ENCODE data around the gene JAG2. TPM values are rescaled to one million over a fixed set of nuclear protein-coding genes. Genes with fewer than 3 reads are reported as not detected.
A peak's percentile ranks its signal among the peaks of the same experiment; 100 is the strongest.

The JAG2 gene
- total RNA-seq (2016; rRNA removed; fragmentation: Illumina TruSeq; extraction: Trizol) (0.04 TPM in 1 of 2 replicates, not detected in the other), polyA plus RNA-seq (2011; rRNA removed) (0.16 and 0.22 TPM in 2 replicates), polyA minus RNA-seq (2011; rRNA and poly(A)+ RNA removed; ENCODE audit: low replicate concordance) (0.36 and 6.6 TPM in 2 replicates), Bru-seq, nascent RNA (percentile 5 among the genes with signal in this experiment), BruChase-seq, experiment 1, labeled RNA remaining after a 6-hour chase (percentile 11 among the genes with signal in this experiment), BruChase-seq, experiment 2, labeled RNA remaining after a 2-hour chase (not detected)
- not detected in 2 replicates for total RNA-seq (2016; cell fraction: cytosol; rRNA removed; fragmentation: Illumina TruSeq; extraction: Trizol; ENCODE audit: low read depth)
- not detected in 2 replicates for total RNA-seq (2016; cell fraction: insoluble cytoplasmic fraction; rRNA removed; fragmentation: Illumina TruSeq; extraction: Trizol)
- total RNA-seq (2016; cell fraction: membrane; rRNA removed; fragmentation: Illumina TruSeq; extraction: Trizol), result not detected in 2 replicates
- not detected in 2 replicates for total RNA-seq (2016; cell fraction: nucleus; rRNA removed; fragmentation: Illumina TruSeq; extraction: Trizol)
- polyA plus RNA-seq (2011; cell fraction: cytosol; rRNA removed), result 0.04 and 0.10 TPM in 2 replicates
- polyA plus RNA-seq (2011; cell fraction: nucleus; rRNA removed), result 1.3 and 3.3 TPM in 2 replicates
- polyA plus RNA-seq (2012), result 0.16 TPM in 1 of 2 replicates, not detected in the other
- not detected in 2 replicates for polyA plus RNA-seq (2016; cell fraction: cytosol; fragmentation: Illumina TruSeq; extraction: Trizol; ENCODE audit: low read depth)
- polyA plus RNA-seq (2016; cell fraction: insoluble cytoplasmic fraction; fragmentation: Illumina TruSeq; extraction: Trizol; ENCODE audit: low read depth), result not detected in 2 replicates
- polyA plus RNA-seq (2016; cell fraction: membrane; fragmentation: Illumina TruSeq; extraction: Trizol; ENCODE audit: low read depth), result not detected in 2 replicates
- polyA plus RNA-seq (2016; cell fraction: nucleus; fragmentation: Illumina TruSeq; extraction: Trizol; ENCODE audit: insufficient read depth, low read depth), result not detected in 2 replicates
- polyA minus RNA-seq (2011; cell fraction: cytosol; rRNA and poly(A)+ RNA removed), result 0.44 TPM in 1 of 2 replicates, not detected in the other
- 0.13 TPM in 1 of 2 replicates, not detected in the other for polyA minus RNA-seq (2011; cell fraction: nucleus; rRNA and poly(A)+ RNA removed)
- long read RNA-seq, experiment 1, result 0 reads
- long read RNA-seq, experiment 2, result 0 reads

- Histone ChIP-seq H3K36me3 (replicated peaks in 1 of 2; ENCODE audit: control insufficient read depth in 1 of 2, insufficient read depth in 2 of 2, low read length in 2 of 2) (no peaks in the 10 kb centered on the region), H3K27ac (ENCODE audit: extremely low read length, insufficient read depth, low read length) (no peak within 1 kb of the TSS), H3K9me3 (ENCODE audit: low read length) (no peaks in the 10 kb centered on the region), H3K27me3 (ENCODE audit: control insufficient read depth in 1 of 2, insufficient read depth in 2 of 2, low read length in 2 of 2) (peaks cover 32 to 87% of the 10 kb centered on the region in 2 experiments), H3K4me1 (ENCODE audit: insufficient read depth, low read length) (no peaks in the 10 kb centered on the region), H3K4me3 (replicated peaks in 1 of 3; ENCODE audit: insufficient read depth in 1 of 3, low read depth in 2 of 3, low read length in 3 of 3) (peak within 1 kb of the TSS in 2 of 3 experiments; percentile 12 to 58; a peak in 2 of 6 replicates), H3K79me2 (ENCODE audit: insufficient read depth, low read length) (no peaks in the 10 kb centered on the region), H2AFZ (ENCODE audit: low read length) (no peak within 1 kb of the TSS), H3K4me2 (ENCODE audit: low read depth, low read length) (peak within 1 kb of the TSS; percentile 53; the same call in 1 of the 2 replicates), H4K20me1 (ENCODE audit: insufficient read depth, low read length) (no peaks in the 10 kb centered on the region; the same call in 1 of the 2 replicates), H3K9ac (ENCODE audit: insufficient read depth, low read depth, low read length) (no peak within 1 kb of the TSS)
- no TSS peak for BruUV-seq (replicated peaks)
- intact Hi-C loops (cut with micrococcal nuclease; ENCODE audit: unreplicated experiment) (no loop called here), in situ Hi-C loops (cut with HindIII; ENCODE audit: extremely low pct_ligation_motif_present, low pct_unique_long_range_greater_than_20kb) (no loop called here)
- ChIA-PET POLR2A (no interaction called here), CTCF (ENCODE audit: low intra/inter-chr PET ratio, low total read pairs) (no interaction called here)
- ATAC-seq (no peak), DNase-seq (ENCODE audit: low spot score) (no peak), FAIRE-seq (no peak)
- TF ChIP-seq TEAD2 (CRISPR knock-in tag; IDR thresholded peaks at IDR 0.05) (no peak), ZGPAT (CRISPR knock-in tag; IDR thresholded peaks at IDR 0.05) (no peak), NFYC (CRISPR knock-in tag; IDR thresholded peaks at IDR 0.05) (0 out of 2 replicates have a peak, but pooled peaks have one; percentile 10), IKZF4 (CRISPR knock-in tag; IDR thresholded peaks at IDR 0.05; ENCODE audit: borderline replicate concordance, low read depth, not compliant biosample characterization) (no peak), ZMYM3 (CRISPR knock-in tag; IDR thresholded peaks at IDR 0.05) (no peak)
- TF ChIP-seq, protein P1, sequence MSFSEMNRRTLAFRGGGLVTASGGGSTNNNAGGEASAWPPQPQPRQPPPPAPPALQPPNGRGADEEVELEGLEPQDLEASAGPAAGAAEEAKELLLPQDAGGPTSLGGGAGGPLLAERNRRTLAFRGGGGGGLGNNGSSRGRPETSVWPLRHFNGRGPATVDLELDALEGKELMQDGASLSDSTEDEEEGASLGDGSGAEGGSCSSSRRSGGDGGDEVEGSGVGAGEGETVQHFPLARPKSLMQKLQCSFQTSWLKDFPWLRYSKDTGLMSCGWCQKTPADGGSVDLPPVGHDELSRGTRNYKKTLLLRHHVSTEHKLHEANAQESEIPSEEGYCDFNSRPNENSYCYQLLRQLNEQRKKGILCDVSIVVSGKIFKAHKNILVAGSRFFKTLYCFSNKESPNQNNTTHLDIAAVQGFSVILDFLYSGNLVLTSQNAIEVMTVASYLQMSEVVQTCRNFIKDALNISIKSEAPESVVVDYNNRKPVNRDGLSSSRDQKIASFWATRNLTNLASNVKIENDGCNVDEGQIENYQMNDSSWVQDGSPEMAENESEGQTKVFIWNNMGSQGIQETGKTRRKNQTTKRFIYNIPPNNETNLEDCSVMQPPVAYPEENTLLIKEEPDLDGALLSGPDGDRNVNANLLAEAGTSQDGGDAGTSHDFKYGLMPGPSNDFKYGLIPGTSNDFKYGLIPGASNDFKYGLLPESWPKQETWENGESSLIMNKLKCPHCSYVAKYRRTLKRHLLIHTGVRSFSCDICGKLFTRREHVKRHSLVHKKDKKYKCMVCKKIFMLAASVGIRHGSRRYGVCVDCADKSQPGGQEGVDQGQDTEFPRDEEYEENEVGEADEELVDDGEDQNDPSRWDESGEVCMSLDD (CRISPR knock-in tag; IDR thresholded peaks at IDR 0.05; ENCODE audit: borderline replicate concordance), result no peak
- WGBS (ENCODE audit: low lambda C conversion rate), result no CpG with 5 or more reads among the region's 84 CpGs
These were observed at the start of gene JAG2 for GRCh38 chr14:105168496-105168978. Gene JAG2 (minus strand): TSS chr14:105168776. CDS start chr14:105168420, 356 bp downstream.
